OCI-LY3 (cell line): Measurements from ENCODE around the gene MBNL1.

Source experiments
- H2AFZ ChIP-seq: fragments of 200-600, 300-600 bp; shearing (Covaris generic); 2 replicates; pipeline ENCODE4 v1.6.0; 2014; ENCODE audit warnings: antibody characterized with exemption, low read depth, low read length
- H3K27ac ChIP-seq: fragments of 200-600, 300-600 bp; sonication (generic); 2 replicates; pipeline ENCODE4 v1.5.1; 2014; ENCODE audit warnings: mild to moderate bottlenecking, low read length, moderate library complexity, mixed read lengths
- H3K27me3 ChIP-seq: fragments of 200-600, 300-600 bp; sonication (generic); 2 replicates; pipeline ENCODE4 v1.6.1; 2014; ENCODE audit warnings: low read depth, low read length, mixed read lengths
- H3K36me3 ChIP-seq: fragments of 200-600, 300-600 bp; sonication (generic); replicated peaks from 2 replicates; pipeline ENCODE3; 2014; ENCODE audit warnings: low read depth, low read length, mixed read lengths
- H3K4me1 ChIP-seq: fragments of 300-600, 200-600 bp; sonication (generic); 2 replicates; pipeline ENCODE4 v1.6.1; 2014; ENCODE audit warnings: low read length, mixed read lengths
- H3K4me2 ChIP-seq: fragments of 200-600, 300-600 bp; sonication (generic); 2 replicates; pipeline ENCODE4 v1.6.1; 2014; ENCODE audit warnings: low read length, mixed read lengths
- H3K4me3 ChIP-seq: fragments of 300-600, 200-600 bp; sonication (generic); 2 replicates; pipeline ENCODE4 v1.5.1; 2014; ENCODE audit warnings: antibody characterized with exemption, mild to moderate bottlenecking, low read length, moderate library complexity
- H3K79me2 ChIP-seq: fragments of 300-600, 200-600 bp; shearing (Covaris generic); 2 replicates; pipeline ENCODE4 v1.6.1; 2014; ENCODE audit warnings: mild to moderate bottlenecking, low read length, mixed read lengths
- H3K9ac ChIP-seq: fragments of 300-600, 200-600 bp; shearing (Covaris generic); 2 replicates; pipeline ENCODE4 v1.6.0; 2014; ENCODE audit warnings: mild to moderate bottlenecking, low read length, moderate library complexity
- H3K9me3 ChIP-seq: fragments of 200-600, 300-600 bp; shearing (Covaris generic); 2 replicates; pipeline ENCODE4 v1.6.1; 2014; ENCODE audit warnings: low read length, mixed read lengths; ENCODE audit not compliant: insufficient read depth
- H4K20me1 ChIP-seq: fragments of 200-600, 300-600 bp; sonication (generic); 2 replicates; pipeline ENCODE4 v1.6.1; 2016; ENCODE audit warnings: low read length, mixed read lengths; ENCODE audit not compliant: insufficient read depth
- EZH2phosphoT487 ChIP-seq: fragments of 200-600 bp; shearing (Covaris generic); IDR thresholded peaks from 2 replicates; pipeline ENCODE4 v1.6.1; 2018; ENCODE audit warnings: antibody characterized with exemption, mixed run types, low read depth
- TF ChIP-seq, protein P1 (sequence below): fragments of 200-600, 300-600 bp; sonication (generic); IDR thresholded peaks from 2 replicates; pipeline ENCODE4 v1.5.1; 2014; ENCODE audit warnings: antibody characterized with exemption, low read length, low read depth

The MBNL1 gene

DNA sequence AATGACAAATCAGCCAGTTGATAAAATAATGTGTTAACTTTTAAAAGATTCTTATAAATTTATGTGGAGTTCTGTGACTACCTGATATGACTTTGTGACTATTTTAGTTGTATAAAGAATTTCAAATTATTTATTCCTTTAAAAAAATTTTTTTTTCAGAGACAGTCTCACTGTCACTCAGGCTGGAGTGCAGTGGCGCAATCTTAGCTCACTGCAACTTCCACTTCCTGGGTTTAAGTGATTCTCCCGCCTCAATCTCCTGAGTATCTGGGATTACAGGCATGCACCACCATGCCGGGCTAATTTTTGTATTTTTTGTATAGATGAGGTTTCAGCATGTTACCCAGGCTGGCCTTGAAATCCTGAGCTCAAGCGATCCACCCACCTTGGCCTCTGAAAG lies 48.5 kb downstream of the MBNL1 start:
- H3K9ac ChIP-seq, result no peak overlapping the region
- no peaks in the 10 kb centered on the region for H3K27me3 ChIP-seq
- no peak overlapping the region for H3K4me3 ChIP-seq
- TF ChIP-seq EZH2phosphoT487, result no peak
- TF ChIP-seq, protein P1, sequence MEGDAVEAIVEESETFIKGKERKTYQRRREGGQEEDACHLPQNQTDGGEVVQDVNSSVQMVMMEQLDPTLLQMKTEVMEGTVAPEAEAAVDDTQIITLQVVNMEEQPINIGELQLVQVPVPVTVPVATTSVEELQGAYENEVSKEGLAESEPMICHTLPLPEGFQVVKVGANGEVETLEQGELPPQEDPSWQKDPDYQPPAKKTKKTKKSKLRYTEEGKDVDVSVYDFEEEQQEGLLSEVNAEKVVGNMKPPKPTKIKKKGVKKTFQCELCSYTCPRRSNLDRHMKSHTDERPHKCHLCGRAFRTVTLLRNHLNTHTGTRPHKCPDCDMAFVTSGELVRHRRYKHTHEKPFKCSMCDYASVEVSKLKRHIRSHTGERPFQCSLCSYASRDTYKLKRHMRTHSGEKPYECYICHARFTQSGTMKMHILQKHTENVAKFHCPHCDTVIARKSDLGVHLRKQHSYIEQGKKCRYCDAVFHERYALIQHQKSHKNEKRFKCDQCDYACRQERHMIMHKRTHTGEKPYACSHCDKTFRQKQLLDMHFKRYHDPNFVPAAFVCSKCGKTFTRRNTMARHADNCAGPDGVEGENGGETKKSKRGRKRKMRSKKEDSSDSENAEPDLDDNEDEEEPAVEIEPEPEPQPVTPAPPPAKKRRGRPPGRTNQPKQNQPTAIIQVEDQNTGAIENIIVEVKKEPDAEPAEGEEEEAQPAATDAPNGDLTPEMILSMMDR, result no peak
- H3K79me2 ChIP-seq, result peaks cover 92% of the 10 kb centered on the region
- H3K4me2 ChIP-seq, result no peak overlapping the region
- H3K27ac ChIP-seq, result no peak overlapping the region
- H3K9me3 ChIP-seq, result no peaks in the 10 kb centered on the region
- H2AFZ ChIP-seq, result no peak overlapping the region
- peaks cover 12% of the 10 kb centered on the region for H3K4me1 ChIP-seq
- peaks cover 7% of the 10 kb centered on the region for H3K36me3 ChIP-seq
- peaks cover 87% of the 10 kb centered on the region for H4K20me1 ChIP-seq

DNA sequence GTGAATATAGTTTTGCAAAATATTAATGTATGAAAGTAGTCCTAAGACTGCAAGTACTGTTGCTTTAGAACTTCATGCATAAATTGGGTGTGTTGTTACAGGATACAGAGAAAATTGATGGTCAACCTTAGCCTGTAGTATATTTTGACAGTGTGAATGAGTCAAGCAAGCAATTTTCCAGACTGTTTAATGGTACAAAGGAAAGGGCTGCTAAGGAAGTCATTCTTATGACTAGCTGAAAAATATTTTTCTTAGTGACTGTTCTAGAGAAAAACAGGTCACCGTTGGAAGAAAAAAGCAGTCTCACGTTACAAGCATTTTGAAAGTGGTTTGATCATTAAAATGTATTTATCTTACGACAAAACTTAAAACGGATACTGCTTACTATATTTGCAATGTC lies 49.2 kb downstream of the MBNL1 start:
- Histone ChIP-seq H3K27ac (no peak overlapping the region), H3K4me3 (no peak overlapping the region), H3K9me3 (no peaks in the 10 kb centered on the region), H2AFZ (no peak overlapping the region), H3K4me1 (peaks cover 20% of the 10 kb centered on the region), H3K79me2 (peaks cover 92% of the 10 kb centered on the region), H3K27me3 (no peaks in the 10 kb centered on the region), H3K9ac (no peak overlapping the region), H4K20me1 (peaks cover 86% of the 10 kb centered on the region), H3K4me2 (no peak overlapping the region), H3K36me3 (peaks cover 7% of the 10 kb centered on the region)
- TF ChIP-seq, protein P1, result no peak
- TF ChIP-seq EZH2phosphoT487, result no peak

DNA sequence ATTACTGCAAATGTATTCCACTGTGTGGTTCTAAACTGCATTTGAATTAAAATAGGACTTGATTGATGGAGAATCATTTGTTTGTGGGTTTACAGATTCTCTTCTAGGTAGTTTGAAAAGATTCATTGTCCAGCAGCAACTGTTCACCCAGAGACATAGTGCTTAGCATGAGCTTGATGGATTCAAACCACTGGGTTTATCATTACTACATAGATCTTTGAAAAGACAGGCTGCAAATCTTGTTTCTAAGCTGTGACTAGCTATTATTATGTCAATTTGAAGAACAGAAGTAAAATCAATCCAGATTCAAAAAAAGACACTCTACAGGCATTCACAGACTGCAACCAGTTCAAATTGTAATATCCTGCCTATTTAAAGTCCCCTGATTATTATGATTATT lies 49.8 kb downstream of the MBNL1 start:
- no peaks in the 10 kb centered on the region for H3K27me3 ChIP-seq
- peaks cover 7% of the 10 kb centered on the region for H3K36me3 ChIP-seq
- H3K79me2 ChIP-seq, result peaks cover 92% of the 10 kb centered on the region
- no peak overlapping the region for H3K4me2 ChIP-seq
- H3K4me1 ChIP-seq, result peaks cover 25% of the 10 kb centered on the region
- H4K20me1 ChIP-seq, result peaks cover 83% of the 10 kb centered on the region
- no peaks in the 10 kb centered on the region for H3K9me3 ChIP-seq
- no peak overlapping the region for H3K4me3 ChIP-seq
- no peak overlapping the region for H3K27ac ChIP-seq
- no peak overlapping the region for H3K9ac ChIP-seq
- no peak overlapping the region for H2AFZ ChIP-seq
- no peak for TF ChIP-seq EZH2phosphoT487
- TF ChIP-seq, protein P1, result no peak

DNA sequence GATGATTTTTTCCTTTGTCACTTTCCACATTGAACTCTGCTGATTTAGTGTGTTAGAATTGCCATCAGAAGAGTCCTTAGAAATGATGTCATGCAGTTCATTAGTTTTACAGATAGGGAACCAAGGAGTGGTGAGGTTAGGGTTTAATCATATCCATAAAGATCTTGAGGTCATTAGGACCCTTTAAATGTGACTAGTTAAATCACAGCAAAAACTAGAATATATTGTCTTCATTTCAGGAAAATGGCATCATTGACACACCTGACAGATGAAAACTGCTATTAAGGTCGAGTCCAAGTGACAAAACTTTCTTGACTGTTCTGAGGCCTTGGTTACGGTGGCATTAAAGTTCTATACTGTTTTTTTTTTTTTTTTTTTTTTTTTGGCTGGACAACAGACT lies 50.5 kb downstream of the MBNL1 start:
- no peak overlapping the region for H3K4me3 ChIP-seq
- H3K9me3 ChIP-seq, result no peaks in the 10 kb centered on the region
- peaks cover 92% of the 10 kb centered on the region for H3K79me2 ChIP-seq
- H3K4me2 ChIP-seq, result no peak overlapping the region
- no peak for TF ChIP-seq EZH2phosphoT487
- TF ChIP-seq, protein P1, result no peak
- H3K27ac ChIP-seq, result no peak overlapping the region
- H2AFZ ChIP-seq, result no peak overlapping the region
- no peaks in the 10 kb centered on the region for H3K27me3 ChIP-seq
- peaks cover 83% of the 10 kb centered on the region for H4K20me1 ChIP-seq
- peaks cover 33% of the 10 kb centered on the region for H3K4me1 ChIP-seq
- no peak overlapping the region for H3K9ac ChIP-seq
- H3K36me3 ChIP-seq, result peaks cover 7% of the 10 kb centered on the region
